Body of pancreas (tissue), 4 donors: ENCODE results near the gene PTPRT. TPM values are rescaled to one million over a fixed set of nuclear protein-coding genes. Genes with fewer than 3 reads are reported as not detected.

Source experiments
- ATAC-seq: fragments of 150-250 bp; one replicate; pipeline ENCODE4 v1.9.1; 2016
- DNase-seq, 4 donors: peaks; one replicate each; pipeline ENCODE4 v3.0.0-alpha.2; 2019
- H3K27ac ChIP-seq, 4 donors: fragments of 200-600 bp; sonication (generic); 1 replicate in 3 of 4; 2 replicates in 1 of 4; pipeline versions ENCODE4 v1.5.1 to v1.6.1; 2016 to 2019; ENCODE audit warnings: mild to moderate bottlenecking in 1 of 4, mixed read lengths in 1 of 4, moderate library complexity in 1 of 4
- H3K27me3 ChIP-seq, 2 donors: fragments of 200-600 bp; sonication (generic); one replicate each; pipeline ENCODE4 v1.6.0; 2016; ENCODE audit warnings: mild to moderate bottlenecking in 1 of 2
- H3K36me3 ChIP-seq, 2 donors: fragments of 200-600 bp; sonication (generic); replicated peaks in 1 of 2; 2 replicates each; pipeline ENCODE4 v1.5.1; 2016; ENCODE audit warnings: low read depth in 2 of 2; ENCODE audit not compliant: insufficient read depth in 1 of 2
- H3K4me1 ChIP-seq: fragments of 200-600 bp; sonication (generic); one replicate; pipeline ENCODE4 v1.6.0; 2016
- H3K4me3 ChIP-seq, 2 donors: fragments of 200-600 bp; sonication (generic); 1 replicate in 1 of 2; 2 replicates in 1 of 2; pipeline ENCODE4 v1.5.1; 2016 to 2019
- H3K9me3 ChIP-seq, 3 donors: fragments of 200-600 bp; sonication (generic); 1 replicate in 2 of 3; 2 replicates in 1 of 3; pipeline ENCODE4 v1.5.1; 2016
- CTCF ChIP-seq, 7 experiments: fragments of 450-650 bp in 4 of 7; fragments of 200-600 bp in 3 of 7; sonication (generic) in 3 of 7; IDR thresholded peaks; one replicate each; pipeline ENCODE4 v1.5.1; 2016 to 2019; ENCODE audit warnings: antibody characterized with exemption in 7 of 7
- POLR2A ChIP-seq, 3 donors: fragments of 450-650 bp; IDR thresholded peaks; one replicate each; pipeline ENCODE4 v1.6.1; 2016; ENCODE audit warnings: antibody characterized with exemption in 3 of 3, mild to moderate bottlenecking in 2 of 3
- WGBS, 2 donors: methylation state at CpG; one replicate each; pipeline ENCODE4 v1.1.5; 2017; 5-methylcytosine and 5-hydroxymethylcytosine counted together
- intact Hi-C: fragments of 100-400 bp; cut with DNase I; formaldehyde crosslinking; loops from one replicate; pipeline ENCODE4 v1.15.1; 2023
- total RNA-seq, 2 donors: library from RNA; depleted of rRNA; stranded (reverse); fragments of >200 nt; gene quantifications; one replicate each; pipeline ENCODE4 v1.1.0, GENCODE V29; 2016

The PTPRT gene
- total RNA-seq, 2 donors from 2014 or later = 0.33 to 1.0 TPM

GRCh38 chr20:42985628-42986027, 204.1 kb downstream of the PTPRT start:
- TF ChIP-seq POLR2A (IDR thresholded peaks at IDR 0.05) (no peak), CTCF (IDR thresholded peaks at IDR 0.05) (no peak)
- 75 to 80% methylated on average over 4 of the region's 4 CpGs for WGBS, 2 donors
- H3K4me1 ChIP-seq = peaks cover 8% of the 10 kb centered on the region
- DNase-seq (no peak), ATAC-seq (no peak)
- H3K9me3 ChIP-seq = no peaks in the 10 kb centered on the region
- no peak overlapping the region for H3K4me3 ChIP-seq
- no peaks in the 10 kb centered on the region for H3K36me3 ChIP-seq
- intact Hi-C loops = no loop called here
- no peak overlapping the region for H3K27ac ChIP-seq
- no peaks in the 10 kb centered on the region for H3K27me3 ChIP-seq

- H3K27ac ChIP-seq = no peak overlapping the region
- intact Hi-C loops = no loop called here
- H3K27me3 ChIP-seq = no peaks in the 10 kb centered on the region
- ATAC-seq = no peak
- H3K36me3 ChIP-seq = no peaks in the 10 kb centered on the region
- H3K4me3 ChIP-seq = no peak overlapping the region
- no peak for DNase-seq
- peaks cover 10% of the 10 kb centered on the region for H3K4me1 ChIP-seq
- TF ChIP-seq POLR2A (IDR thresholded peaks at IDR 0.05) (no peak), CTCF (IDR thresholded peaks at IDR 0.05) (no peak)
- 68 to 83% methylated on average over 6 of the region's 6 CpGs for WGBS, 2 donors
- no peaks in the 10 kb centered on the region for H3K9me3 ChIP-seq
These were observed 207.5 kb downstream of the PTPRT start for GRCh38 chr20:42982218-42982617.

GRCh38 chr20:42981253-42981652, 208.5 kb downstream of the PTPRT start:
- no peak for TF ChIP-seq CTCF (IDR thresholded peaks at IDR 0.05)
- no peak for TF ChIP-seq POLR2A (IDR thresholded peaks at IDR 0.05)
- Histone ChIP-seq H3K4me1 (peaks cover 10% of the 10 kb centered on the region), H3K27ac (no peak overlapping the region), H3K36me3 (no peaks in the 10 kb centered on the region), H3K27me3 (no peaks in the 10 kb centered on the region), H3K4me3 (no peak overlapping the region), H3K9me3 (no peaks in the 10 kb centered on the region)
- WGBS, 2 donors = 46 to 75% methylated on average over 2 of the region's 2 CpGs
- ATAC-seq (no peak), DNase-seq (no peak)
- intact Hi-C loops = no loop called here

- no peaks in the 10 kb centered on the region for H3K9me3 ChIP-seq
- no peak overlapping the region for H3K4me3 ChIP-seq
- intact Hi-C loops = no loop called here
- no peak for TF ChIP-seq POLR2A (IDR thresholded peaks at IDR 0.05)
- TF ChIP-seq CTCF (IDR thresholded peaks at IDR 0.05) = no peak
- ATAC-seq = no peak
- WGBS, 2 donors = 45 to 47% methylated on average over 5 of the region's 5 CpGs
- no peak for DNase-seq
- H3K36me3 ChIP-seq = no peaks in the 10 kb centered on the region
- no peak overlapping the region for H3K27ac ChIP-seq
- H3K4me1 ChIP-seq = peaks cover 10% of the 10 kb centered on the region
- H3K27me3 ChIP-seq = no peaks in the 10 kb centered on the region
These were observed 210.0 kb downstream of the PTPRT start for GRCh38 chr20:42979720-42980119.

- Histone ChIP-seq H3K27ac (no peak overlapping the region), H3K4me1 (peaks cover 10% of the 10 kb centered on the region), H3K36me3 (no peaks in the 10 kb centered on the region), H3K27me3 (no peaks in the 10 kb centered on the region), H3K9me3 (no peaks in the 10 kb centered on the region), H3K4me3 (no peak overlapping the region)
- WGBS, 2 donors = 88 to 90% methylated on average over 12 of the region's 12 CpGs
- ATAC-seq (no peak), DNase-seq (no peak)
- TF ChIP-seq POLR2A (IDR thresholded peaks at IDR 0.05) = no peak
- TF ChIP-seq CTCF (IDR thresholded peaks at IDR 0.05) = no peak
- intact Hi-C loops = no loop called here
These were observed 211.3 kb downstream of the PTPRT start for GRCh38 chr20:42978184-42978974.
